Testis (tissue), 3 donors: ENCODE measurements around the gene GPR153. TPM values are rescaled to one million over a fixed set of nuclear protein-coding genes. Genes with fewer than 3 reads are reported as not detected.
A peak's percentile ranks its signal among the peaks of the same experiment; 100 is the strongest.

Experiments used
- DNase-seq: peaks from one replicate; pipeline ENCODE4 v3.0.0-alpha.2; 2019
- H3K27ac ChIP-seq, 2 donors: fragments of 200-600 bp; sonication (generic); one replicate each; pipeline ENCODE4 v1.5.1; 2019
- H3K27me3 ChIP-seq: fragments of 200-600 bp; sonication (generic); one replicate; pipeline ENCODE4 v1.5.1; 2019
- H3K36me3 ChIP-seq: fragments of 200-600 bp; sonication (generic); one replicate; pipeline ENCODE4 v1.5.1; 2017; ENCODE audit warnings: low read depth; ENCODE audit errors: missing control alignments
- H3K4me1 ChIP-seq: fragments of 200-600 bp; sonication (generic); one replicate; pipeline ENCODE4 v1.5.1; 2019
- H3K4me3 ChIP-seq, 2 donors: fragments of 200-600 bp; sonication (generic); one replicate each; pipeline ENCODE4 v1.5.1; 2017 to 2019
- H3K9me3 ChIP-seq: fragments of 200-600 bp; sonication (generic); one replicate; pipeline ENCODE4 v1.5.1; 2017
- POLR2A ChIP-seq: fragments of 450-650 bp; IDR thresholded peaks from one replicate; pipeline ENCODE4 v1.6.1; 2017; ENCODE audit warnings: antibody characterized with exemption, mild to moderate bottlenecking, moderate library complexity
- WGBS, 2 donors: methylation state at CpG; one replicate each; pipeline ENCODE4 v1.1.5; 2018; 5-methylcytosine and 5-hydroxymethylcytosine counted together
- intact Hi-C: fragments of 100-400 bp; cut with DNase I; formaldehyde crosslinking; loops from one replicate; pipeline ENCODE4 v1.15.1; 2023; ENCODE audit warnings: low total_unique reads
- polyA plus RNA-seq: library from polyadenylated mRNA; stranded (reverse); fragments of 350-450 nt; fragmentation: Illumina TruSeq; extraction: RNeasy Lipid Tissue Mini Kit (QIAGEN cat#74804); gene quantifications from one replicate; pipeline ENCODE4 v1.2.3, GENCODE V29; 2014; ENCODE audit warnings: low read depth, low replicate concordance; ENCODE audit not compliant: insufficient read depth
- total RNA-seq, 2 donors: library from RNA; depleted of rRNA; stranded (reverse); fragments of >200 nt; gene quantifications; one replicate each; pipeline ENCODE4 v1.2.3, GENCODE V29; 2016
- TF ChIP-seq, protein P1 (sequence below), 3 experiments: fragments of 450-650 bp in 2 of 3; fragments of 200-600 bp in 1 of 3; sonication (generic) in 1 of 3; IDR thresholded peaks; one replicate each; pipeline ENCODE4 v1.5.1; 2016 to 2019; ENCODE audit warnings: antibody characterized with exemption in 3 of 3, mild to moderate bottlenecking in 2 of 3, moderate library complexity in 1 of 3

Gene GPR153
- total and polyA plus RNA-seq, 3 donors from 2014 or later, result 5.7 to 6.3 (median 5.8) TPM

- H3K27me3 ChIP-seq, result no peaks in the 10 kb centered on the region
- intact Hi-C loops, result no loop called here
- H3K4me3 ChIP-seq, result peak within 1 kb of the TSS; percentile 24 to 43
- WGBS, 2 donors, result 0 to 1% methylated on average over 2 to 59 of the region's 66 CpGs
- no peaks in the 10 kb centered on the region for H3K36me3 ChIP-seq
- H3K9me3 ChIP-seq, result no peaks in the 10 kb centered on the region
- DNase-seq, result peak; percentile 61
- TF ChIP-seq POLR2A, result no peak
- TF ChIP-seq, protein P1, sequence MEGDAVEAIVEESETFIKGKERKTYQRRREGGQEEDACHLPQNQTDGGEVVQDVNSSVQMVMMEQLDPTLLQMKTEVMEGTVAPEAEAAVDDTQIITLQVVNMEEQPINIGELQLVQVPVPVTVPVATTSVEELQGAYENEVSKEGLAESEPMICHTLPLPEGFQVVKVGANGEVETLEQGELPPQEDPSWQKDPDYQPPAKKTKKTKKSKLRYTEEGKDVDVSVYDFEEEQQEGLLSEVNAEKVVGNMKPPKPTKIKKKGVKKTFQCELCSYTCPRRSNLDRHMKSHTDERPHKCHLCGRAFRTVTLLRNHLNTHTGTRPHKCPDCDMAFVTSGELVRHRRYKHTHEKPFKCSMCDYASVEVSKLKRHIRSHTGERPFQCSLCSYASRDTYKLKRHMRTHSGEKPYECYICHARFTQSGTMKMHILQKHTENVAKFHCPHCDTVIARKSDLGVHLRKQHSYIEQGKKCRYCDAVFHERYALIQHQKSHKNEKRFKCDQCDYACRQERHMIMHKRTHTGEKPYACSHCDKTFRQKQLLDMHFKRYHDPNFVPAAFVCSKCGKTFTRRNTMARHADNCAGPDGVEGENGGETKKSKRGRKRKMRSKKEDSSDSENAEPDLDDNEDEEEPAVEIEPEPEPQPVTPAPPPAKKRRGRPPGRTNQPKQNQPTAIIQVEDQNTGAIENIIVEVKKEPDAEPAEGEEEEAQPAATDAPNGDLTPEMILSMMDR (IDR thresholded peaks at IDR 0.05), result no peak
- H3K27ac ChIP-seq, result peak within 1 kb of the TSS in 1 of 2 donors; percentile 23
- peaks cover 6% of the 10 kb centered on the region for H3K4me1 ChIP-seq
Observed at GRCh38 chr1:6205849-6206519, 54.9 kb downstream of the GPR153 start, which contains the start of gene RNF207. RNF207 (plus strand) TSS chr1:6206119; CDS start chr1:6206536, 417 bp downstream.

DNA sequence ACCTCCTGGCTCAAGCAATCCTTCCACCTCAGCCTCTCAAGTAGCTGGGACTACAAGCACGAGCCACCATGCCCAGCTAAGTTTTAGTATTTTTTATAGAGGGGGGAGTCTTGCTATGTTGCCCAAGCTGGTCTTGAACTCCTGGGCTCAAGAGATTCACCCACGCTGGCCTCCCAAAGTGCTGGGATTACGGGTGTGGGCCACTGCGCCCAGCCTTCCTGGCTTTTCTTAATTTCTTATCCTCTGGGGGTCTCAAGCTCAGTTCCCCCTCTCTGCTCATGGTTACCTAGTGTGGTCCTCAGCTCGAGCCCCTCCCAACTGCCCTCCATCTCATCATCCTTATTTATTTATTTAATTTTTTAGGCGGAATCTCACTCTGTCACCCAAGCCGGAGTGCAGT is 58.6 kb downstream of the GPR153 start:
- H3K4me1 ChIP-seq, result peaks cover 20% of the 10 kb centered on the region
- no peak for DNase-seq

DNA sequence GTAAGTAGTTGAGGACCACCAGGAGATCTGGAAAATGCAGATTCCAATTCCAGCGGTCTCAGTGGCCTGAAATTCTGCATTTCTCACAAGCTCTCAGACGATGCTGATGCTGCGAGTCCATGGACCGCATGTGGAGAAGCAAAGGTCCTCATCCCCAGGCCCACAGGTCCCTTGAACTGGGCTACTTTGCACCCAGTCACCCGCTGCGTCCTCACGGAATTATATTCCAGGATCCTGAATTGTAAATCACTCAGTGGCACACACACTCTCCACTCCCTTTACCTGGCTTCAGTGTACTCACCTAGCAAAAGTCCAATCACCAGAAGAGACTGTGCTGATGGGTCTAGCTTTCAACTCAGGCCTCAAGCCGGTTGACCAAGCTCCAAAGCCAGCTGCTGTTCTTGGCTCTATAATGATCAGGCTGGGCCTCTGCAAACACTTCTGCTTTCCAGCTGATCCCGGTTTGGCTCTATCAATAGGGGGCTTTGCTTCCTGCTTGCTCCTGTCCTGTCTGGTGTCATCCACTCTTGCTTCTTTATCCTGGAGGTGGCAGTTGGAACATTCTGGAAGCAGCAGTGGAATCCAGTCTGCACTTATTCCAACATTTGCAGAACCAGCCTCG is 60.6 kb downstream of the GPR153 start:
- intact Hi-C loops, result no loop called here
- Histone ChIP-seq H3K4me3 (peak overlapping the region; percentile 92 to 99), H3K27me3 (no peaks in the 10 kb centered on the region), H3K36me3 (no peaks in the 10 kb centered on the region), H3K9me3 (no peaks in the 10 kb centered on the region), H3K27ac (peak overlapping the region; percentile 48 to 84), H3K4me1 (peaks cover 14% of the 10 kb centered on the region)
- WGBS, 2 donors, result 36 to 44% methylated on average over 10 of the region's 10 CpGs
- no peak for TF ChIP-seq POLR2A
- TF ChIP-seq, protein P1 (IDR thresholded peaks at IDR 0.05), result no peak
- no peak for DNase-seq

More for the DNA sequence above, 58.6 kb downstream of the GPR153 start:
- H3K4me3 ChIP-seq, result no peak overlapping the region
- intact Hi-C loops, result no loop called here
- TF ChIP-seq, protein P1 (IDR thresholded peaks at IDR 0.05), result no peak
- TF ChIP-seq POLR2A, result no peak
- WGBS, 2 donors, result 90 to 94% methylated on average over 7 of the region's 7 CpGs
- no peak overlapping the region for H3K27ac ChIP-seq
- H3K27me3 ChIP-seq, result no peaks in the 10 kb centered on the region
- no peaks in the 10 kb centered on the region for H3K36me3 ChIP-seq
- no peaks in the 10 kb centered on the region for H3K9me3 ChIP-seq

- no peak for TF ChIP-seq POLR2A
- TF ChIP-seq, protein P1 (IDR thresholded peaks at IDR 0.05), result peak in 2 of 3 experiments; percentile 20 to 47
- no peaks in the 10 kb centered on the region for H3K9me3 ChIP-seq
- no peaks in the 10 kb centered on the region for H3K36me3 ChIP-seq
- DNase-seq, result peak; percentile 99
- peak within 1 kb of the TSS; percentile 48 to 86 for H3K27ac ChIP-seq
- intact Hi-C loops, result no loop called here
- H3K4me1 ChIP-seq, result peaks cover 14% of the 10 kb centered on the region
- no peaks in the 10 kb centered on the region for H3K27me3 ChIP-seq
- 0 to 1% methylated on average over 13 to 42 of the region's 53 CpGs for WGBS, 2 donors
- peak within 1 kb of the TSS; percentile 92 to 99 for H3K4me3 ChIP-seq
Observed at GRCh38 chr1:6199298-6200187, 61.4 kb downstream of the GPR153 start, which contains the start of gene RPL22. RPL22 (minus strand) TSS chr1:6199595; CDS start chr1:6199573, 22 bp downstream.
